GM10248 (cell line): ENCODE measurements around the gene LNPEP.

Experiments
- CTCF ChIA-PET: fragments of 300-600 bp; sonication (Branson Sonifier 250); formaldehyde crosslinking; extraction: SDS; loops from one replicate; lab custom pipeline; 2021; ENCODE audit warnings: antibody characterized with exemption; lab: Yijun Ruan, JAX
- POLR2A ChIA-PET: fragments of 350-650 bp; sonication (Branson Sonifier 250); formaldehyde crosslinking; extraction: SDS; loops from one replicate; lab custom pipeline; 2020; ENCODE audit warnings: antibody characterized with exemption; lab: Yijun Ruan, JAX
- DNase-seq: peaks from one replicate; pipeline ENCODE4 v3.0.0; 2012; ENCODE audit errors: extremely low spot score
- CTCF ChIP-seq: IDR thresholded peaks from 2 replicates; pipeline ENCODE4 v1.5.1; 2012; ENCODE audit warnings: mild to moderate bottlenecking, low read depth; ENCODE audit errors: extremely low read depth, missing control alignments, control extremely low read depth

The LNPEP gene

GRCh38 chr5:97070234-97070633 lies 134.4 kb downstream of the LNPEP start:
- ChIA-PET POLR2A (no interaction called here), CTCF (interaction anchor here (1.2 to 3.8 kb wide), 3 partner anchors 9 to 25 kb away, joined by 4 to 15 read pairs (median 5); no protein-coding TSS in a partner anchor)
- no peak for TF ChIP-seq CTCF
- DNase-seq, result no peak

- no peak for TF ChIP-seq CTCF
- ChIA-PET POLR2A (no interaction called here), CTCF (interaction anchor here (1.2 to 3.8 kb wide), 2 partner anchors 10 to 26 kb away, joined by 4 to 15 read pairs; no protein-coding TSS in a partner anchor)
- no peak for DNase-seq
Measured at GRCh38 chr5:97071101-97071500, 135.2 kb downstream of the LNPEP start.

GRCh38 chr5:97071993-97072392 lies 136.1 kb downstream of the LNPEP start:
- POLR2A ChIA-PET, result interaction anchor here (0.5 kb wide), 1 partner anchor 1233 kb away, joined by 4 read pairs; no protein-coding TSS in a partner anchor
- TF ChIP-seq CTCF, result no peak

GRCh38 chr5:97072696-97073095 lies 136.8 kb downstream of the LNPEP start:
- no peak for DNase-seq
- ChIA-PET POLR2A (no interaction called here), CTCF (interaction anchor here (1.3 to 3.8 kb wide), 2 partner anchors 12 kb away, joined by 3 to 15 read pairs; no protein-coding TSS in a partner anchor)
- no peak for TF ChIP-seq CTCF

More at GRCh38 chr5:97071993-97072392, 136.1 kb downstream of the LNPEP start:
- CTCF ChIA-PET, result interaction anchor here (1.3 to 3.8 kb wide), 2 partner anchors 11 to 12 kb away, joined by 3 to 15 read pairs; no protein-coding TSS in a partner anchor
- no peak for DNase-seq

- POLR2A ChIA-PET, result no interaction called here
- no peak for TF ChIP-seq CTCF
- CTCF ChIA-PET, result no interaction called here
- DNase-seq, result no peak
Measured at GRCh38 chr5:97073420-97073819, 137.5 kb downstream of the LNPEP start.

GRCh38 chr5:97074859-97075489 lies 139.1 kb downstream of the LNPEP start:
- TF ChIP-seq CTCF, result no peak
- DNase-seq, result no peak
- CTCF ChIA-PET, result interaction anchor here (1.4 to 2.0 kb wide), 2 partner anchors 9 to 27 kb away, joined by 3 to 4 read pairs; no protein-coding TSS in a partner anchor
- POLR2A ChIA-PET, result no interaction called here
